HEK293 (cell line): ENCODE measurements around the gene ANTXRL.

Source experiments
- CTCF ChIP-seq: fragments of 450-650 bp; formaldehyde crosslinking; IDR thresholded peaks from 2 replicates; pipeline ENCODE4 v1.5.1; 2016; ENCODE audit warnings: missing biosample characterization, missing genetic modification characterization
- HOXA7 ChIP-seq: sonication (generic); formaldehyde crosslinking; IDR thresholded peaks from 2 replicates; pipeline ENCODE4 v1.8.1; 2022; ENCODE audit warnings: missing genetic modification reagents, borderline replicate concordance
- MEIS1 ChIP-seq: sonication (generic); formaldehyde crosslinking; IDR thresholded peaks from 2 replicates; pipeline ENCODE4 v1.8.1; 2022; ENCODE audit warnings: missing genetic modification reagents, mild to moderate bottlenecking, borderline replicate concordance
- PBX3 ChIP-seq: sonication (generic); formaldehyde crosslinking; IDR thresholded peaks from 2 replicates; pipeline ENCODE4 v1.8.1; 2022; ENCODE audit warnings: mild to moderate bottlenecking, moderate library complexity, missing genetic modification reagents
- ZBTB1 ChIP-seq: fragments of 450-650 bp; formaldehyde crosslinking; IDR thresholded peaks from 2 replicates; pipeline ENCODE4 v1.5.1; 2016; ENCODE audit warnings: missing biosample characterization, missing genetic modification characterization
- ZBTB21 ChIP-seq: fragments of 450-650 bp; formaldehyde crosslinking; IDR thresholded peaks from 2 replicates; pipeline ENCODE4 v1.5.1; 2017; ENCODE audit warnings: missing biosample characterization, missing genetic modification characterization
- ZBTB26 ChIP-seq: fragments of 450-650 bp; formaldehyde crosslinking; optimal IDR thresholded peaks from 2 replicates; pipeline ENCODE3; 2016; ENCODE audit warnings: missing biosample characterization, mild to moderate bottlenecking, missing genetic modification characterization
- ZBTB49 ChIP-seq: fragments of 450-650 bp; formaldehyde crosslinking; IDR thresholded peaks from 2 replicates; pipeline ENCODE4 v1.5.1; 2016; ENCODE audit warnings: missing biosample characterization, missing genetic modification characterization, low read depth
- ZNF10 ChIP-seq: fragments of 450-650 bp; formaldehyde crosslinking; IDR thresholded peaks from 2 replicates; pipeline ENCODE4 v1.5.1; 2017; ENCODE audit warnings: missing biosample characterization, missing genetic modification characterization
- ZNF121 ChIP-seq: fragments of 450-650 bp; formaldehyde crosslinking; IDR thresholded peaks from 2 replicates; pipeline ENCODE4 v1.5.1; 2016; ENCODE audit warnings: missing biosample characterization, missing genetic modification characterization
- ZNF2 ChIP-seq: fragments of 450-650 bp; formaldehyde crosslinking; IDR thresholded peaks from 2 replicates; pipeline ENCODE4 v1.5.1; 2016; ENCODE audit warnings: missing biosample characterization, missing genetic modification characterization
- ZNF239 ChIP-seq: fragments of 450-650 bp; formaldehyde crosslinking; IDR thresholded peaks from 2 replicates; pipeline ENCODE4 v1.5.1; 2016; ENCODE audit warnings: missing biosample characterization, missing genetic modification characterization
- ZNF580 ChIP-seq: fragments of 450-650 bp; formaldehyde crosslinking; IDR thresholded peaks from 2 replicates; pipeline ENCODE4 v1.5.1; 2016; ENCODE audit warnings: missing biosample characterization, missing genetic modification characterization
- ZNF747 ChIP-seq: fragments of 450-650 bp; formaldehyde crosslinking; IDR thresholded peaks from 2 replicates; pipeline ENCODE4 v1.5.1; 2016; ENCODE audit warnings: missing biosample characterization, missing genetic modification characterization

- TF ChIP-seq CTCF: no peak
- no peak for TF ChIP-seq MEIS1 (CRISPR knock-in tag)
- no peak for TF ChIP-seq ZNF239 (tag by site-specific recombination)
- TF ChIP-seq ZNF747 (tag by site-specific recombination): no peak
- no peak for TF ChIP-seq ZBTB49
- no peak for TF ChIP-seq ZNF121 (tag by site-specific recombination)
- TF ChIP-seq PBX3 (CRISPR knock-in tag): no peak
- TF ChIP-seq ZNF580: no peak
- TF ChIP-seq ZBTB21 (tag by site-specific recombination): no peak
- no peak for TF ChIP-seq ZNF10 (tag by site-specific recombination)
- TF ChIP-seq HOXA7 (CRISPR knock-in tag): no peak
- TF ChIP-seq ZBTB1 (tag by site-specific recombination): no peak
- no peak for TF ChIP-seq ZNF2
- TF ChIP-seq ZBTB26 (tag by site-specific recombination): no peak
These were observed 18.5 kb upstream of the ANTXRL start for GRCh38 chr10:46268076-46268881.
